ENCODE measurements around the gene RBPJL.

The RBPJL gene

GRCh38 chr20:45361793-45362192 lies 55.2 kb downstream of the RBPJL start:
- no peak for DNase-seq (ENCODE audit: low read depth in 2 of 2)

- peak; percentile 98 for DNase-seq (ENCODE audit: low read depth in 2 of 2)
These were observed 56.4 kb downstream of the RBPJL start, which contains the start of gene SYS1 for GRCh38 chr20:45362804-45363610. SYS1 (plus strand) TSS chr20:45363156; CDS start chr20:45363532, 376 bp downstream.

GRCh38 chr20:45363611-45364492 lies 57.2 kb downstream of the RBPJL start:
- no peak for DNase-seq (ENCODE audit: low read depth in 2 of 2)

GRCh38 chr20:45365444-45365970 lies 58.9 kb downstream of the RBPJL start:
- no peak for DNase-seq (ENCODE audit: low read depth in 2 of 2)

GRCh38 chr20:45366192-45366591 lies 59.6 kb downstream of the RBPJL start:
- DNase-seq (ENCODE audit: low read depth in 2 of 2): no peak

GRCh38 chr20:45366631-45367030 lies 60.0 kb downstream of the RBPJL start:
- no peak for DNase-seq (ENCODE audit: low read depth in 2 of 2)

GRCh38 chr20:45367126-45367525 lies 60.5 kb downstream of the RBPJL start:
- no peak for DNase-seq (ENCODE audit: low read depth in 2 of 2)
